HG03432 (cell line): ENCODE results near the gene ATP5MC2.
"Not testable (repeated sequence)": the region's sequence is repeated elsewhere in the genome, so short reads cannot be mapped to it uniquely, and the experiment has no call there.

Source experiments
- ATAC-seq: cut with Tn5 transposase; IDR thresholded peaks from one replicate; pipeline ENCODE4 v1.9.1; 2021; ENCODE audit warnings: mild to moderate bottlenecking, moderate library complexity; ENCODE audit not compliant: unreplicated experiment

ATP5MC2 gene

DNA sequence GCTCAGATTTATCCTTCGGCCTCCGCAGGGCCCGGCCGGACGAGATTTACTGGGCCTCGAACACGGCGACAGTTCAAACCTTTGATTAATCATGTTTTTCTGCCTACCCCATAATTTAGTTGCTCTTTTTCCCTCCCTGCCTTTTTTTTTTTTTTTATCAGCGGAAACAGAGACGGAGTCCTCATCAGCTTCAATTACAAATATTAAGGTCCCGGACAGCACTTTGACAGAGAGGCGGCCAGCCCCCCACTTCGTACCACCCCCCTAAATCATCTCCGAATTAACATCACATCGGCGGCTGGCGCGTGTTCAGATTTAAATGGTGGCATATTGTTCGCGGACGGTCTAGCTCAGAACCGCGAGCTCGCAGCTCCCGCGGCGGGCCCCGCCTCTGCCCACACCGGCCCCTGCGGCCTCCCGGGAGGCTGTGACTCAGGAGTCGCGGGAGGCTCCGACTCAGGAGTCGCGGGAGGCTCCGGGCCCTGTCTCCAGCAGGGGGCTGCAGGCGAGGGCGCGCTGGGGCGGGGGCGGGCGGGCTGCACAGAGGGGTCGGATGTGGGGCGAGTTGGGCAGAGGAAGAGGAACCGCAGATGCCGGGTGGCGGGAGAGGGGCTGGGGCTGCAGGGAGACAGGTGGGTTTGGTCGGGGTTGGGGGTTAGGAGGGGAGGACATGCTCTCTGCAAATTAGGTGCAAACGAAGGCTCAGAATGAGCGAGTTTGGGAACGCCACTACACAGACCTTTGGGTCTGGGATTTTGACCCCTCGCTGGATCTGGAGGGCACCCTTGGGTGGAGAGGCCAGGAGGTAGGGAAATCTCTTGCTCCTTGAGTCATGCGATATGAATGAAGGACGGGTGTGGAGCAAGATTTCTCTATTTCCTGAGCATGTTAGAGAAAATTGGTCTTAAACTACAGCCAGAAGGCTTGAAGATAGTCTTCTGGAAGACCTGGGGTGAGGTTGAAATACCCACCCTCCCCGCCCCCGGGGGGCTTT, 19.6 kb upstream of the ATP5MC2 start:
- no peak for ATAC-seq

DNA sequence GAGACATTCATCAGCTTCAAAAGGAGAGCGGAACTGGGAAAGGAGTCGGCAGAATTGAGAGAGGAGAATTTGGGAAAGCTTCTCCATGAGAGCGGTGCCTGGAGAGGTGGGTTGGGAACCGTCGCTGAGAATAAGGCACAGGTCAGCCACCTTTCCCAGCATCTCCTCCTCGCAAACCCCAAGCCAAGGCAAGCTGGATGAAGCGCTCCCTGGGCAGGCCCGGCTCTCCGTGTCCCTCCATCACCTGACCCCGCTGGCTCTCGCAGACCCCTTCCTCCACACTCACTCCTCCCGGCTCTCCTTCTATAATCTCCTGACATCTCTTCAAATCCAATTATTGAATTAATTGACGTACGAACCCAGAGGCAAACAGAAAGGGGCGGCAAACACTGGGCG, 18.9 kb upstream of the ATP5MC2 start:
- ATAC-seq = no peak

DNA sequence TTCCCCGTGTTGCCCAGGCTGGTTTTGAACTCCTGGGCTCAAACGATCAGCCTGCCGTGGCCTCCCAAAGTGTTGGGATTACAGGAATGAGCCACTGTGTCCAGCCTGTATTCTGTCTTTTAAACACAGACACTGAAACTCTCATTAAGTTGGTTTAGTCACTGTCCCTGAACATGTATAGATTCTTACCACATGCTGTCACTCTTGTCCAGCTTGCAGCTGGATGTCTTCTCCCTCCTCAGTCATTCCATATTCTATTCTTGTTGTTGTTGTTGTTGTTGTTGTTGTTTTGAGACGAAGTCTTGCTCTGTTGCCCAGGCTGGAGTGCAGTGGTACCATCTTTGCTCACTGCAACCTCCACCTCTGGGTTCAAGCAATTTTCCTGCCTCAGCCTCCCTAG, 12.3 kb upstream of the ATP5MC2 start:
- ATAC-seq = no peak

DNA sequence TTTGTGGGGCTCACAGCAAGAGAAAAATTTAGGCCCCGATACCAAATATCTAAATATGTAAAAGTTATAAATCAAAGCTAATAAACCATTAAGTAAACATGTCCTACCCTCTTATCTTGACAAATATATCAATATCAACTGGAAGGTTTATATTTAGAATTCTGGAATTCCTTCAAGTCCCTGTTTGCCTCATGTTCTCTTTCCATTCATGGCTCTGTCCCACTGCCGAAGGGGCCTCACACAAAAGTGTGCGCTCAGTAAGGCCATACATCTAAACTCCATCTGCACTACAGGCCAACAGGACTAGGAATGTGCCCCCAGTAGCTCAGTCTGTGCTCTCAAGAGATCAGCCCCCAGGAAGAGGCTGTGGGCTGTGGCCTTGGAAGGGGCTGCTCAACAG, 10.6 kb upstream of the ATP5MC2 start:
- ATAC-seq = no peak

DNA sequence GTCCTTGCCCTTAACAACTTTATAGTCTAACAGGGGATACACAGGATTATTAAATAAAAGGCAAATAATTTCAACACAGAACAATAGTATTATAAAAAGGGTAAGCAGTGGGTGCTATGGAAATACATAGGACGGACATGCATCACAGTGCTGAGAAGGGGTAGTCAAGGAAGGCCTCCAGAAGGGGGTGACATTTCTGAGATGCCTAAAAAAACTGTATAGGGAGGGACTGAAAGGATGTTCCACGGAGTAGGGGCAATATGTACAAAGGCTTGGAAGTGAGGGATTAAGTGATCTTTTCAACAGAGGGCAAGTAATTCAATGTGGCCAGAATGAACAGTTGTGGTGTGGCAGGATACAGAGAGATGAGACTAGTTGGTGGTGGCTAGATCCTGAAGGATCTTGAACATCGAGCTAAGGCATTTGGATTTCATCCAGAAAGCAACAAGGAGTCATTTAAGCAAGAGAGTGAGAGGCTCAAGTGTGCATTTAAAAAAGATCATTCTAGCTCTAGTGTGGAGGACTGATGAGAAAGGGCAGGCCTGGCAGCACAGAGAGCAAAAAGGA, 8.9 kb upstream of the ATP5MC2 start:
- no peak for ATAC-seq

DNA sequence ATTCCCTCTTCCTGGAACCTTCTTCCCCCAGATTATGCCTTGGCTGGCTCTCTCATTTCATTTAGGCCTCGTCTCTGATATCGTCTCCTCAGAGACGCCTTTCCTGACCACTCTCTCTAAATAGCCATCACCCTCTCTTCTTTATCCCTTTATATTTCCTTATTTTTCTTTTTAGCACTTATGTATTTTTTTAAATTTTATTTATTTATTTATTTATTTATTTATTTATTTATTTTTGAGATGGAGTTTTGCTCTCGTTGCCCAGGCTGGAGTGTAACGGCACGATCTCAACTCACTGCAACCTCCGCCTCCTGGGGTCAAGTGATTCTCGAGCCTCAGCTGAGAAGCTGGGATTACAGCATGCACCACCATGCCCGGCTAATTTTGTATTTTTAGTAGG, 8.1 kb upstream of the ATP5MC2 start:
- ATAC-seq = no peak

DNA sequence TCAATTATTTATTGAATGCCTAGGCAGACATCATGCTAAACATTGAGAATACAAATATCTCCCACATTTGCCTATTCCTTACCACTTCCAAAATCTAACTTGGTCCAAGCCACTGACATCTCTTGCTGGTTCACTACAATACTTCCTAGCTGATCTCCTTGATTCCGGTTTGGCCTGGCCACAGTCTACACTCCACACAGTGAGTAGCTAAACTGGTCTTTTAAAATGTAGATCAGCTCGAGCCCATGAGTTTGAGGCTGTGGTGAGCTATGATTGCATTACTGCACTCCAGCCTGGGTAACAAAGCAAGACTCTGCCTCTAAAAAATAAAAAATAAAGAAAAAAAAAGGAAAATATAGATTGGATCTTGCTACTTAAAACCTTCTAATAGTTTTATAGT, 7.6 kb upstream of the ATP5MC2 start:
- ATAC-seq = no peak

DNA sequence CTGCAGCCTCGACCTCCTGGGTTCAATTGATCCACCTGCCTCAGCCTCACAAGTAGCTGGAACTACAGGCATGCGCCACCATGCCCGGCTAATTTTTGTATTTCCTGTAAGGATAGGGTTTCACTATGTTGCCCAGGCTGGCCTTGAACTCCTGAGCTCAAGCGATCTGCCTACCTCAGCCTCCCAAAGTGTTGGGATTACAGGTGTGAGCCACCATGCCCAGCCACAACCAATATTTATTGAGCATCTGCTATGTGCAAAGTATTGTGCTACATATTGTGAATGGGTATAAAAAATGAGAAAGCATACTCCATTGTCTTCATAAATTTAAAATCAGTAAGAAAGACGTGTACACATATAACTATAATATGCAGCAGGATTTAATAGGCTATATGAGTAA, 4.2 kb upstream of the ATP5MC2 start:
- ATAC-seq = not testable (repeated sequence)

DNA sequence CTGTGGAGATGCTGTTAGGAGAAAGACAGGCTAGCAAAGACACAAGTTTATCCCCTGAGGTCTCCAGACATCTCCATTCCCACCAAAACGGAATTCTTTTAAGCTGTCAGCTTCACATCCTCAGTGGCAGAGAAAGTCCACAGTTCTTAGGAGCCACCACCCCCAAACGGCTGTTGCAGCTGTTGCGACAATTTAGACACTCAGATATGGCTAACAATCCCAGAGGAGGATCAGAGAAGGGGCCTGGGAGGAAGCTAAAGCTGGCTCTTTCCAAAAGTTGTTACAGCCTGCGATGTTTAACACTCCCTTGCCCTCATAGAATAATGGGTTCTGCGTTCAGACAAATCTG, 1.9 kb upstream of the ATP5MC2 start:
- no peak for ATAC-seq

DNA sequence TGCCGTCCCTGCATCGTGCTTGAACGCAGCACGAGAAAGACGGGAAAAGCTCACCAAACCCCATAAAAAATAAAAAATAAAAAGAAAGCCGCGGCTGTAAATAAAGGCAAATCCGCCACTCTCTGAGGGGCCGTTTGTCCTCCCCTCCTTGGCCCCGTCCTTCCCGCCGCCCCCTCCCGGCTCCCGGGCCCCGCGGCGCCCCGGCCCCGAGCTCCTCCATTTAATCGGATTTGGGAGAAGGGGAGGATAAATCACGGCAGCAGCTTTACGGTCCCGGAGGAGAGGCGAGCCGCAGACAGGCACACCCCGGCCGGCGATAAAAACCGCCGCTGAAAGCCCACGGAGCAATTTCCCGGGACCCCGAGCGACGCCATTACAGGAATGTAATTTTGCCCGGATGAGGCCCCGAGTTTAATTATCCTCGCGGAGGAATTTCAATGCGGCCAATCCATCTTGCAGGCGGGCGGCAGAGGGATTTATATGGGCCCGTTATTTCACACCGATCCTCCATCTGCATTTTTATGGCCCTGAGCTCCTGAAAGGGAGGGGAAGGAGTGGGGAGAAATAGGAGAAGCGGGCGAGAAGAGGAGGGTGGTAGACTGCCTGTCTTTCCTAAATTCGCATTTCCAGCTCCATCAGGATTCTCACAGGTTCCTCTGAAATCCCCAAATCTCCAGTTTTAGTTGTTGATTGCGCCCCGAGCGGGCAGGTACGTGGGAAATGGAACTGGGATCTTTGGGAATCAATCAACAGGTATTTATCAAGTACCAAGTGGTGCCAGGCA, 1.3 kb upstream of the ATP5MC2 start:
- ATAC-seq = no peak

DNA sequence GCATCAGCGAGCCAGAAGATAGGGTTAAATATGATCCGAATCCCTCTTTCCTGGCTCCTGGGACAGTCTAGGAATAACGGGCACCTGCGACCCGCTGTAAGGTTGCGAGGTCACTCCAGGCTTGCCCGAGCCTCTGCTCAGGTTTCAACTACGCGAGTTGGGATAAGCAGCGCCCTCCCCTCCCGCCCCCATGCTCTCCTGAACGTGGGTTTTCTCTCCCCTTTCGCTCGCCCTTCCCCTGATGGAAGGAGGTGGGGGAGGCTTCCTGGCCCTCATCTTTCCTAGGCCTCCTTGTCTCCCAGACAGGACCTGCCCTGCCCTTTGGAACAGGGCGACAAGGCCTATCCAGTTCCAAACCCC, 753 bp upstream of the ATP5MC2 start:
- ATAC-seq = no peak

DNA sequence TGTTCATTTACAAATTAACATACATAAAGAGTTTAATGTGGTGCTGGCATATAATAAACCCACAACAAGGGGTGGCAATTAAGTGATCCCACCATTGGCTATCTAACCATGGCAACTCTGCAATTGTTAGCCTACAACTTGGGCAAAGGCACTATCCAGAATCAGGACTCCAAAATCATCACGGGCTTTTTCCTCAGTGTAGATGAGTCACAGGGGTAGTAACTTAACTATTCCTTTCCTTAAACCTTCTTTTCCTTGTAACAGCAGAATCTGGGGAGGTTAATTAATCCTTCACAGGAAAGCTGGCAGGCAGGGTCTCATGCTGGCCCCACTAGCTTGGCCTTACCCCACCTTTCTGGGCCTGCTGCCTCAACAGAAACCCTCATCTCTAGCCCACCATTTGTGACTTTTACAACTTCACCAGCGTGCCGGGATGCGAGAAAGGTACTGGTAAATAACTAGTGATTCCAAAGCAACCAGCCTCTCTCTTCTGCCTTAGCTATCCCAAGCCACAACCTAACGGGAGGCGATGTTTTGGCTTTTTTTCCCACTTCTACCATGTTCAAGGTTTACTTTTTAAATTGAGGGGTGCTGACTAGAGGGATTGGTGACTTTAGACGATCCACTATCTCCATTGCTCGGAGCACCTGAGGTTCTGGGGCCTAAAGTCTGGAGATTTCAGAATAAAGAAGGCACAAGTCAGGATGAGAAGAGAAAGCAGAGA, 744 bp downstream of the ATP5MC2 start:
- ATAC-seq = no peak

DNA sequence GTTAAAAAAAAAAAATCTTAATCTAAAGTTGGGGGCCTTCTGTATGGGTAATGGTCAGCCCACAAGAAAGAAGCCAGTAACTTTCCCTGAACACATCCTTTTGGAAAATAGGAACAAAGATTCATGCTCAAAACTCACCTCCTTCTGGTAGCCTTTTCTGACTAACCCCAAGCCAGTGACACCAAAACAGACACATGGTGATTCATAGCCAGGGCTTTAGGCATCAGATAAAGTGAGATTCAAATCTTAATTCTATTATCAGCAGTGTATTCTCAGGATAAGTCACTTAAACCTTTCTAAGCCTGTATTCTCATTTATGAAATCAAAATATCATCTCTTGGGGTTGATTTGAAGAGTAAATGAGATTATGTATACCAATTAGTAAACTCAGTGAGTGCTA, 4.9 kb downstream of the ATP5MC2 start:
- ATAC-seq = no peak

DNA sequence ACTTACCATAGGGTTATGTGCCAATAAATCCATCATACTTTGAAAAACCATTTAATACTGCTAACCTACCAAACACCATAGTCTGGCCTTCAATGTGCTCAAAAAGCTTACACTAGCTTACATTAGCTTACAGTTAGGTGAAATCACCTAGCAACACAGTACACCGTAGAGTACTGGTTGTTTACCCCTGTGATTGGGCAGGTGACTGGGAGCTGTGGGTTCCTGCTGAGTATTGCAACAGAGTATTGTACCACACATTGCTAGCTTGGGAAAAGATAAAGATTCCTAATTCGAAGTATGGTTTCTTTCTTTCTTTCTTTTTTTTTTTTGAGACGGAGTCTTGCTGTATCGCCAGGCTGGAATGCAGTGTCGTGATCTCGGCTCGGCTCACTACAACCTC, 5.6 kb downstream of the ATP5MC2 start:
- ATAC-seq = no peak

DNA sequence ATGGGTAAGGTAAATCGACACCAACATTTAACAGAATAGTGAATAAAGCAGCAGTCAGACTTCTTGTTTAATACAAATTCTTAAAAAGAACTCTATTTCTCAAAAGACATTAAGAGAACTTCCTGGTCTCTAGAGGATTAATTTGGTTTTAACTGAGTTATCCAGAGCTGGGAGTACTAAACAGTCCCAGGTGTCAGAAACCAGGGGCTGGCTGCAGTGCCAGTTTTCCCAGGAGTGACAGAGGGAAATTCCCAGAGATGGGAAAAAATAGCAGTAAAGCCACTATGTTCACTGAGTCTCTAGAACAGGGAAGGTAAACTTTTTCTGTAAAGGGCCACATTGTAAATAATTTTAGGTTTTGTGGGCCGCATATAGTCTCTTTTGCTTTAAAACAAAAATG, 8.8 kb downstream of the ATP5MC2 start:
- no peak for ATAC-seq

DNA sequence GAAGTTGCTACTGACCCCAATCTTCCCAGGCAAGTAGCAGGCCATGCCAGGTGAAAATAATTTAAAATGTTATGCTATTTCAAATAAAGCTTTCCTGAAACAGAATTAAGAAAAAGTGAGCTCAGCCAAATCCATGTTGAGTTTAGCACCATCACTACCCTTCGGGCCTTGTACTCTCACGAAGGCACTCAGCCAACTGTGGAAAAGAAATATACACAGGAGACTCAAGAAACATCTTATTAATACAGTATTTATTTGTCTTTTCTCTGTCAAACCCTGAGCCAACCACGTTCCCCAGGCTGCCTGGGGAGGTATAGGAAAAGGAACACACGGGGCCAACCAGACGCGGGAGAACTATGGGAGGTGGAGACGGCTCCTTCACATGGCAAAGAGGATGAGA, 10.9 kb downstream of the ATP5MC2 start:
- no peak for ATAC-seq

DNA sequence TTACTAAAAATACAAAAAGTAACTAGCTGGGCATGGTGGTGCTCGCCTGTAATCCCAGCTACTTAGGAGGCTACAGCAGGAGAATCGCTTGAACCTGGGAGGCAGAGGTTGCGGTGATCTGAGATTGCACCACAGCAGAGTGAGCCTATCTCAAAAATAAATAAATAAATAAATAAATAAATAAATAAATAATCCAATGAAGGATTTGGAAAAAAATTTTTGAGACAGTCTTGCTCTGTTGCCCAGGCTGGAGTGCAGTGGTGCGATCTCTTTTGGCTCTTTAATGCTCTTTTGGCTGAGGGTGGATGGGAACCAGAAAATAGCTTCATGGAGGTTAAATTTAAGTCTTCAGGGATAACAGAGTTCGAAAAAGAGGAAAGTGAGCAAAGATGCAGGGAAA, 11.7 kb downstream of the ATP5MC2 start:
- no peak for ATAC-seq

DNA sequence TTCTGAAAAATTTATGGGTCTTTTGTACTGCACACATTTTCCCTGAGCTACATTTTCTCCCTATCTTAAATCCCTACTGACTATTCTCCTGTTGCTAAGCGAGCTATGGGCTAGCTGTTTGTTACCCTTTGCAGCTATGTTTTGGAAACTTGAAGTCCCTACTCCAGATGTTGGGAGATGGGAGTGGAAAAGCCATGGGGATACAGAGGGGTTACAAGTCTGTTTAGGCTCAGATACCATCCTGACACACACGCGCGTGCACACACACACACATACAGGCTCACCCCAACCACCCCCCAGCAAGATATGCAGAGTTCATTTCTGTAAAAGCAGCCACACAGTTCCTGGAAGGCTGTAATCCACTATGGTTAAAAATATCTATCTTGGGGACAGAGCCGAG, 15.8 kb downstream of the ATP5MC2 start:
- no peak for ATAC-seq

DNA sequence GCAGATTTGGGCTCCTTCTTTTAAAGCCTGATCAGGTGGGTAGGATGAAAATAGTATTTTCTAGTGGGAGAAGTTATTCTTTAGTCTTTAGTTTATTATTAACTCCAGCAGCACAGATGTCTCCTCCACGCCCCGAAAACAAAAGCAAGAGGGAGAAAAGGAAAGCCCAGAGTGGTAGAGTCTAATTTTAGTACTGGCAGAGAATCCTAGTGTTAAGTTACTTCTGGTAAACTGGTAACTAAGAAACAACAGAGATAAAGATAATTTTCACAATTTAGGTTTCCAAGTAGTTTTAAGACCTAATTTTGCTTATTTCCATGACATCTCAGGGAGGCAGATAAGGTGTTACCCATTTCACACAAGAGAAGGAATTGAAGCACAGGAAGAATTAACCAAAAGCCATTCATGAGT, 16.3 kb downstream of the ATP5MC2 start:
- no peak for ATAC-seq

DNA sequence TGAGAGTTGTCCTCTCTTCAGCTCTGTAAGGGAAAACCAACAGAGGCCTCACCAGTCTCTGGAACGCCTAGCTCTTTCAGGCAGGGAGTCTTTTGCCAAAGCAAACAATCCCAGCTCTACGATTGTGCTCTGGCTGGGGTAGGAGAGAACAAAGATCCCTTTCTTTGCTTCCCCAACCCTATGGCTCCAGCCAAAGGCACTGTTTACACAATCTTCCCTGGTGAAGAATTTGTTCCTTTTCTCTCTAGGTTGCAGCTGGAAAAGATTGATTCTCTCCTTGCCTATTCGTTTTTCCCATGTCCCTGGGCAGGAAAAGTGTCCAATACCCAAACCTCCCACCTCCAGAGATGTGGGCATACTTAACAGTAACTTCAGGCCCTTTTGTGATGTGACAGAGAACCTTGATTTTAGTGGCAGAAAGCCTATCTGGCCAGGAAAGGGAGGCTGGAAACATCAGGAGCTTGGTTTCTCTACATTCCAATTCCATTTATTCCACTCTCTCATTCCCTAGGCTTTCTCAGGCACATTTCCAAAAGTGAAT, 16.8 kb downstream of the ATP5MC2 start:
- no peak for ATAC-seq

DNA sequence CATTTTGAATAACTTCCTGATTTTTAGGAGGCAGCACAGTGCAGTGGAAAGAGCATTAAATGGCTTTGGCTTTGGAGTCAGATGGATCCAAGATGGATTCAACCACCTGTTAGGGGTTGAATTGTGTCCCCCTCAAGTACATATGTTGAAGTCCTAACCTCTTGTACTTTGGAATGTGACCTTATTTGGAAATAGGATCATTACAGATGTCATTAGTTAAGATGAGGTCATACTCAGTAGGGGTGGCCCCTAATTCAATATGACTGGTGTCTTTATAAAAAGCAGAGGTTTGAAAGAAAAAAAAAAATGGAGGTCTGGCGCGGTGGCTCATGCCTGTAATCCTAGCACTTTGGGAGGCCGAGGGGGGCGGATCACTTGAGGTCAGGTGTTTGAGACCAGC, 18.8 kb downstream of the ATP5MC2 start:
- no peak for ATAC-seq
